NCI-H82 treated with DMSO at 0.1 percent for 48 hours (cell line): ENCODE data around the gene CAMTA2.

Source experiments
- DNase-seq: peaks from one replicate; lab custom pipeline; 2025; ENCODE audit not compliant: unreplicated experiment; lab: John Stamatoyannopoulos, UW

The CAMTA2 gene

GRCh38 chr17:4969551-4970173 is 17.8 kb downstream of the CAMTA2 start:
- no peak for DNase-seq

GRCh38 chr17:4969047-4969550 is 18.4 kb downstream of the CAMTA2 start:
- no peak for DNase-seq

GRCh38 chr17:4968486-4969046 is 18.9 kb downstream of the CAMTA2 start:
- no peak for DNase-seq

- peak; percentile 95 for DNase-seq
Observed at GRCh38 chr17:4967539-4968485, 19.7 kb downstream of the CAMTA2 start, which contains the start of gene SPAG7. SPAG7 (minus strand) TSS chr17:4967817; CDS start chr17:4967804, 13 bp downstream.

- peak; percentile 100 for DNase-seq
Observed at GRCh38 chr17:4966844-4967538, 20.5 kb downstream of the CAMTA2 start.

GRCh38 chr17:4965311-4965986 is 22.0 kb downstream of the CAMTA2 start:
- no peak for DNase-seq

GRCh38 chr17:4960279-4960922 is 27.1 kb downstream of the CAMTA2 start:
- DNase-seq, result no peak

- no peak for DNase-seq
Observed at GRCh38 chr17:4959261-4959965, 28.1 kb downstream of the CAMTA2 start.

GRCh38 chr17:4958102-4958501 is 29.4 kb downstream of the CAMTA2 start:
- DNase-seq, result no peak

- DNase-seq, result no peak
Observed at GRCh38 chr17:4956493-4957061, 30.9 kb downstream of the CAMTA2 start.

GRCh38 chr17:4955091-4955490 is 32.4 kb downstream of the CAMTA2 start:
- no peak for DNase-seq

GRCh38 chr17:4953451-4953961 is 34.0 kb downstream of the CAMTA2 start:
- DNase-seq, result no peak

- no peak for DNase-seq
Observed at GRCh38 chr17:4951486-4951885, 36.0 kb downstream of the CAMTA2 start.

GRCh38 chr17:4950746-4951204 is 36.7 kb downstream of the CAMTA2 start, which contains the start of gene ENO3:
ENO3 (plus strand) TSS chr17:4951119; CDS start chr17:4951830, 711 bp downstream.
- peak; percentile 79 for DNase-seq

GRCh38 chr17:4950075-4950745 is 37.3 kb downstream of the CAMTA2 start:
- no peak for DNase-seq

GRCh38 chr17:4949321-4950074 is 38.0 kb downstream of the CAMTA2 start:
- peak; percentile 44 for DNase-seq

GRCh38 chr17:4948931-4949320 is 38.5 kb downstream of the CAMTA2 start:
- peak; percentile 83 for DNase-seq
